DND-41 (cell line): ENCODE data around the gene ITGAE.

Source experiments
- ATAC-seq: fragments of 200-7000 bp; cut with Tn5 transposase; 3 replicates; pipeline ENCODE4 v1.9.1; 2021; ENCODE audit warnings: low read depth; ENCODE audit not compliant: insufficient read depth
- DNase-seq: peaks from one replicate; pipeline ENCODE4 v3.0.0-alpha.2; 2020
- H2AFZ ChIP-seq: 2 replicates; pipeline ENCODE4 v1.6.0; 2012; ENCODE audit warnings: low read depth, low read length
- H3K27ac ChIP-seq: 2 replicates; pipeline ENCODE4 v1.5.1; 2012; ENCODE audit warnings: low read length, inconsistent platforms
- H3K27me3 ChIP-seq: fragments of 200-600 bp; sonication (generic); 2 replicates; pipeline ENCODE4 v1.6.0; 2012; ENCODE audit warnings: low read length, mild to moderate bottlenecking, inconsistent platforms; ENCODE audit not compliant: insufficient read depth, poor library complexity
- H3K36me3 ChIP-seq: 2 replicates; pipeline ENCODE4 v1.5.1; 2012; ENCODE audit warnings: low read length, inconsistent platforms; ENCODE audit not compliant: insufficient read depth
- H3K4me1 ChIP-seq: 2 replicates; pipeline ENCODE4 v1.5.1; 2012; ENCODE audit warnings: mild to moderate bottlenecking, low read length; ENCODE audit not compliant: insufficient read depth
- H3K4me2 ChIP-seq: 2 replicates; pipeline ENCODE4 v1.6.0; 2012; ENCODE audit warnings: mild to moderate bottlenecking, moderate library complexity, low read length, inconsistent platforms; ENCODE audit not compliant: insufficient read depth
- H3K4me3 ChIP-seq, 2 experiments: fragments of 200-600 bp in 1 of 2; shearing (Covaris generic) in 1 of 2; 2 replicates each; pipeline ENCODE4 v1.5.1; 2012 to 2016; ENCODE audit warnings: inconsistent platforms in 2 of 2, low read length in 2 of 2, mild to moderate bottlenecking in 2 of 2, low read depth in 1 of 2, moderate library complexity in 1 of 2
- H3K79me2 ChIP-seq: 2 replicates; pipeline ENCODE4 v1.6.0; 2012; ENCODE audit warnings: low read length, inconsistent platforms; ENCODE audit not compliant: insufficient read depth
- H3K9ac ChIP-seq: 2 replicates; pipeline ENCODE4 v1.6.0; 2012; ENCODE audit warnings: low read depth, mild to moderate bottlenecking, inconsistent platforms, low read length, moderate library complexity
- H3K9me3 ChIP-seq: 2 replicates; pipeline ENCODE4 v1.5.1; 2012; ENCODE audit warnings: low read length, moderate library complexity, mild to moderate bottlenecking, inconsistent platforms; ENCODE audit not compliant: insufficient read depth, severe bottlenecking
- H4K20me1 ChIP-seq: 2 replicates; pipeline ENCODE4 v1.6.0; 2012; ENCODE audit warnings: low read length; ENCODE audit not compliant: insufficient read depth
- CTCF ChIP-seq: IDR thresholded peaks from 2 replicates; pipeline ENCODE4 v1.5.1; 2012; ENCODE audit warnings: borderline replicate concordance, low read length, moderate library complexity, mild to moderate bottlenecking; ENCODE audit not compliant: poor library complexity, severe bottlenecking; ENCODE audit errors: extremely low read depth
- EZH2 ChIP-seq: IDR thresholded peaks from 3 replicates; pipeline ENCODE4 v1.6.1; 2012; ENCODE audit warnings: borderline replicate concordance, low read depth, mild to moderate bottlenecking, moderate library complexity, low read length, inconsistent platforms; ENCODE audit not compliant: severe bottlenecking

ITGAE gene

GRCh38 chr17:3835410-3836229, 34.6 kb upstream of the ITGAE start:
- H3K27ac ChIP-seq = no peak overlapping the region
- H3K9me3 ChIP-seq = no peaks in the 10 kb centered on the region
- H2AFZ ChIP-seq = no peak overlapping the region
- peaks cover 72% of the 10 kb centered on the region for H3K79me2 ChIP-seq
- H3K9ac ChIP-seq = no peak overlapping the region
- H3K4me2 ChIP-seq = no peak overlapping the region
- H4K20me1 ChIP-seq = peaks cover 13% of the 10 kb centered on the region; the same call in 1 of the 2 replicates
- ATAC-seq (no peak), DNase-seq (no peak)
- H3K4me1 ChIP-seq = no peaks in the 10 kb centered on the region
- H3K36me3 ChIP-seq = peaks cover 71% of the 10 kb centered on the region
- no peaks in the 10 kb centered on the region for H3K27me3 ChIP-seq
- no peak overlapping the region for H3K4me3 ChIP-seq
- TF ChIP-seq EZH2 (no peak), CTCF (no peak)

- no peaks in the 10 kb centered on the region for H3K4me1 ChIP-seq
- H3K27ac ChIP-seq = no peak overlapping the region
- no peak for TF ChIP-seq CTCF
- TF ChIP-seq EZH2 = no peak
- H3K27me3 ChIP-seq = no peaks in the 10 kb centered on the region
- H2AFZ ChIP-seq = no peak overlapping the region
- no peak overlapping the region for H3K4me3 ChIP-seq
- H3K9me3 ChIP-seq = no peaks in the 10 kb centered on the region
- no peak for ATAC-seq
- DNase-seq = no peak
- H3K4me2 ChIP-seq = no peak overlapping the region
- peaks cover 71% of the 10 kb centered on the region for H3K79me2 ChIP-seq
- peaks cover 11% of the 10 kb centered on the region; the same call in 1 of the 2 replicates for H4K20me1 ChIP-seq
- H3K9ac ChIP-seq = no peak overlapping the region
- H3K36me3 ChIP-seq = peaks cover 72% of the 10 kb centered on the region
Observed at GRCh38 chr17:3834811-3835210, 33.8 kb upstream of the ITGAE start.

- Histone ChIP-seq H3K79me2 (peaks cover 37% of the 10 kb centered on the region), H3K4me3 (no peak overlapping the region), H3K9ac (no peak overlapping the region), H3K9me3 (no peaks in the 10 kb centered on the region), H3K36me3 (peaks cover 79% of the 10 kb centered on the region), H3K4me2 (no peak overlapping the region), H3K27ac (no peak overlapping the region), H2AFZ (no peak overlapping the region), H4K20me1 (no peaks in the 10 kb centered on the region; the same call in 1 of the 2 replicates), H3K27me3 (no peaks in the 10 kb centered on the region), H3K4me1 (0 out of 2 replicates have a peak, but pooled peaks cover 4% of the 10 kb centered on the region)
- ATAC-seq (no peak), DNase-seq (no peak)
- no peak for TF ChIP-seq CTCF
- no peak for TF ChIP-seq EZH2
Observed at GRCh38 chr17:3828852-3829232, 27.9 kb upstream of the ITGAE start.
